Measurements from ENCODE around the gene MAPK8IP3. TPM values are rescaled to one million over a fixed set of nuclear protein-coding genes. Genes with fewer than 3 reads are reported as not detected.

MAPK8IP3 gene
- total RNA-seq, 1 donor from 2014 or later, result 84.5 TPM

GRCh38 chr16:1812732-1813163 lies 106.8 kb downstream of the MAPK8IP3 start:
- peak; percentile 74 for DNase-seq

GRCh38 chr16:1815461-1815860 lies 109.5 kb downstream of the MAPK8IP3 start:
- DNase-seq, result no peak

- no peak for DNase-seq
These were observed 110.6 kb downstream of the MAPK8IP3 start for GRCh38 chr16:1816396-1817275.

- no peak for DNase-seq
These were observed 111.2 kb downstream of the MAPK8IP3 start for GRCh38 chr16:1817276-1817589.

- no peak for DNase-seq
These were observed 111.7 kb downstream of the MAPK8IP3 start for GRCh38 chr16:1817716-1818115.

- no peak for DNase-seq
These were observed 112.3 kb downstream of the MAPK8IP3 start for GRCh38 chr16:1818204-1818872.

- no peak for DNase-seq
These were observed 113.0 kb downstream of the MAPK8IP3 start for GRCh38 chr16:1818873-1819525.

GRCh38 chr16:1819611-1820010 lies 113.6 kb downstream of the MAPK8IP3 start:
- no peak for DNase-seq

Small RNA genes lying within 50 kb of the gene (small RNA-seq; reads per million reads assigned to genes)
- 0.09 reads per million for gene MIR3177

Other genes starting within 250 kb of the MAPK8IP3 start
- 29.2 TPM for gene CLCN7, start 231.2 kb upstream of the MAPK8IP3 start, total RNA-seq
- gene PTX4, start 217.3 kb upstream of the MAPK8IP3 start, total RNA-seq, result not detected
- 11.7 TPM for gene TELO2, start 212.8 kb upstream of the MAPK8IP3 start, total RNA-seq
- 2.5 TPM for gene TMEM204, start 172.5 kb upstream of the MAPK8IP3 start, total RNA-seq
- gene IFT140, start 94.1 kb upstream of the MAPK8IP3 start, total RNA-seq, result 51.0 TPM
- gene CRAMP1, start 93.8 kb upstream of the MAPK8IP3 start, total RNA-seq, result 8.0 TPM
- 28.5 TPM for gene JPT2, start 27.9 kb upstream of the MAPK8IP3 start, total RNA-seq
- 26.2 TPM for gene NME3, start 65.3 kb downstream of the MAPK8IP3 start, total RNA-seq
- gene EME2, start 66.6 kb downstream of the MAPK8IP3 start, total RNA-seq, result 6.9 TPM
- 30.6 TPM for gene MRPS34, start 66.9 kb downstream of the MAPK8IP3 start, total RNA-seq
- 60.5 TPM for gene SPSB3, start 76.4 kb downstream of the MAPK8IP3 start, total RNA-seq
- 37.9 TPM for gene NUBP2, start 76.8 kb downstream of the MAPK8IP3 start, total RNA-seq
- not detected for gene IGFALS, start 87.5 kb downstream of the MAPK8IP3 start, total RNA-seq
- 49.1 TPM for gene HAGH, start 120.6 kb downstream of the MAPK8IP3 start, total RNA-seq
- 63.6 TPM for gene FAHD1, start 121.0 kb downstream of the MAPK8IP3 start, total RNA-seq
- gene MEIOB, start 166.0 kb downstream of the MAPK8IP3 start, total RNA-seq, result not detected
- gene HS3ST6, start 212.2 kb downstream of the MAPK8IP3 start, total RNA-seq, result not detected
- 3.6 TPM for gene MSRB1, start 237.0 kb downstream of the MAPK8IP3 start, total RNA-seq
- gene RPL3L, start 248.5 kb downstream of the MAPK8IP3 start, total RNA-seq, result not detected